Measurements from ENCODE around the gene SRBD1. TPM values are rescaled to one million over a fixed set of nuclear protein-coding genes. Genes with fewer than 3 reads are reported as not detected.

The SRBD1 gene
- total RNA-seq, 4 donors from 2014 or later = 7.2 to 12.9 (median 9.9) TPM

- intact Hi-C loops (cut with DNase I; ENCODE audit: low total_unique reads) = no loop called here
- TF ChIP-seq POLR2A (IDR thresholded peaks at IDR 0.05) (no peak), CTCF (IDR thresholded peaks at IDR 0.05) (no peak)
- no peak overlapping the region for H3K4me3 ChIP-seq (ENCODE audit: low read depth, poor library complexity, severe bottlenecking)
- no peak for DNase-seq (ENCODE audit: low spot score in 2 of 2)
Measured at GRCh38 chr2:45394216-45394615, 216.9 kb downstream of the SRBD1 start.

- H3K4me3 ChIP-seq (ENCODE audit: low read depth, poor library complexity, severe bottlenecking) = no peak overlapping the region
- intact Hi-C loops (cut with DNase I; ENCODE audit: low total_unique reads) = no loop called here
- no peak for DNase-seq (ENCODE audit: low spot score in 2 of 2)
- TF ChIP-seq POLR2A (IDR thresholded peaks at IDR 0.05) (no peak), CTCF (IDR thresholded peaks at IDR 0.05) (no peak)
Measured at GRCh38 chr2:45391866-45392265, 219.2 kb downstream of the SRBD1 start.

GRCh38 chr2:45390861-45391260 lies 220.2 kb downstream of the SRBD1 start:
- intact Hi-C loops (cut with DNase I; ENCODE audit: low total_unique reads) = no loop called here
- DNase-seq (ENCODE audit: low spot score in 2 of 2) = no peak
- 84 to 94% methylated on average over 3 of the region's 3 CpGs for whole genome bisulfite sequencing, 2 donors
- TF ChIP-seq POLR2A (IDR thresholded peaks at IDR 0.05) (no peak), CTCF (IDR thresholded peaks at IDR 0.05) (no peak)
- no peak overlapping the region for H3K4me3 ChIP-seq (ENCODE audit: low read depth, poor library complexity, severe bottlenecking)

- no peak overlapping the region for H3K4me3 ChIP-seq (ENCODE audit: low read depth, poor library complexity, severe bottlenecking)
Measured at GRCh38 chr2:45390441-45390840, 220.6 kb downstream of the SRBD1 start.

GRCh38 chr2:45388541-45389100 lies 222.4 kb downstream of the SRBD1 start:
- TF ChIP-seq CTCF (IDR thresholded peaks at IDR 0.05) (no peak), POLR2A (IDR thresholded peaks at IDR 0.05) (no peak)
- 88 to 93% methylated on average over 4 of the region's 4 CpGs for WGBS, 2 donors
- no peak for DNase-seq (ENCODE audit: low spot score in 2 of 2)
- H3K4me3 ChIP-seq (ENCODE audit: low read depth, poor library complexity, severe bottlenecking) = no peak overlapping the region
- intact Hi-C loops (cut with DNase I; ENCODE audit: low total_unique reads) = no loop called here

More at GRCh38 chr2:45390441-45390840, 220.6 kb downstream of the SRBD1 start:
- TF ChIP-seq POLR2A (IDR thresholded peaks at IDR 0.05) (no peak), CTCF (IDR thresholded peaks at IDR 0.05) (no peak)
- WGBS, 2 donors = 72 to 74% methylated on average over 2 of the region's 2 CpGs
- intact Hi-C loops (cut with DNase I; ENCODE audit: low total_unique reads) = no loop called here
- DNase-seq (ENCODE audit: low spot score in 2 of 2) = no peak

GRCh38 chr2:45382744-45383143 lies 228.3 kb downstream of the SRBD1 start:
- intact Hi-C loops (cut with DNase I; ENCODE audit: low total_unique reads) = no loop called here
- DNase-seq (ENCODE audit: low spot score in 2 of 2) = no peak
- WGBS, 2 donors = 59 to 68% methylated on average over 1 of the region's 1 CpG
- H3K4me3 ChIP-seq (ENCODE audit: low read depth, poor library complexity, severe bottlenecking) = no peak overlapping the region
- TF ChIP-seq POLR2A (IDR thresholded peaks at IDR 0.05) = no peak
- no peak for TF ChIP-seq CTCF (IDR thresholded peaks at IDR 0.05)

Data from lower leg skin (tissue), 4 donors.